B cell (primary cell): Measurements from ENCODE around the gene ERBB2.

Experiments used
- CTCF ChIP-seq: fragments of 200-600 bp; IDR thresholded peaks from one replicate; pipeline ENCODE4 v1.8.0; 2022; ENCODE audit warnings: antibody characterized with exemption, mild to moderate bottlenecking
- EZH2 ChIP-seq: IDR thresholded peaks from 2 replicates; pipeline ENCODE4 v1.6.1; 2012; ENCODE audit warnings: borderline replicate concordance, low read depth, mild to moderate bottlenecking, moderate library complexity, low read length; ENCODE audit not compliant: insufficient read depth, poor library complexity, severe bottlenecking

GRCh38 chr17:39738568-39738901 lies 38.7 kb downstream of the ERBB2 start:
- TF ChIP-seq CTCF, result no peak
- no peak for TF ChIP-seq EZH2
